DND-41 (cell line): ENCODE data around the gene TPRG1.

Experiments
- ATAC-seq: fragments of 200-7000 bp; cut with Tn5 transposase; 3 replicates; pipeline ENCODE4 v1.9.1; 2021; ENCODE audit warnings: low read depth; ENCODE audit not compliant: insufficient read depth
- DNase-seq: peaks from one replicate; pipeline ENCODE4 v3.0.0-alpha.2; 2020
- H2AFZ ChIP-seq: 2 replicates; pipeline ENCODE4 v1.6.0; 2012; ENCODE audit warnings: low read depth, low read length
- H3K27ac ChIP-seq: 2 replicates; pipeline ENCODE4 v1.5.1; 2012; ENCODE audit warnings: low read length, inconsistent platforms
- H3K27me3 ChIP-seq: fragments of 200-600 bp; sonication (generic); 2 replicates; pipeline ENCODE4 v1.6.0; 2012; ENCODE audit warnings: low read length, mild to moderate bottlenecking, inconsistent platforms; ENCODE audit not compliant: insufficient read depth, poor library complexity
- H3K36me3 ChIP-seq: 2 replicates; pipeline ENCODE4 v1.5.1; 2012; ENCODE audit warnings: low read length, inconsistent platforms; ENCODE audit not compliant: insufficient read depth
- H3K4me1 ChIP-seq: 2 replicates; pipeline ENCODE4 v1.5.1; 2012; ENCODE audit warnings: mild to moderate bottlenecking, low read length; ENCODE audit not compliant: insufficient read depth
- H3K4me2 ChIP-seq: 2 replicates; pipeline ENCODE4 v1.6.0; 2012; ENCODE audit warnings: mild to moderate bottlenecking, moderate library complexity, low read length, inconsistent platforms; ENCODE audit not compliant: insufficient read depth
- H3K4me3 ChIP-seq, 2 experiments: fragments of 200-600 bp in 1 of 2; shearing (Covaris generic) in 1 of 2; 2 replicates each; pipeline ENCODE4 v1.5.1; 2012 to 2016; ENCODE audit warnings: inconsistent platforms in 2 of 2, low read length in 2 of 2, mild to moderate bottlenecking in 2 of 2, low read depth in 1 of 2, moderate library complexity in 1 of 2
- H3K79me2 ChIP-seq: 2 replicates; pipeline ENCODE4 v1.6.0; 2012; ENCODE audit warnings: low read length, inconsistent platforms; ENCODE audit not compliant: insufficient read depth
- H3K9ac ChIP-seq: 2 replicates; pipeline ENCODE4 v1.6.0; 2012; ENCODE audit warnings: low read depth, mild to moderate bottlenecking, inconsistent platforms, low read length, moderate library complexity
- H3K9me3 ChIP-seq: 2 replicates; pipeline ENCODE4 v1.5.1; 2012; ENCODE audit warnings: low read length, moderate library complexity, mild to moderate bottlenecking, inconsistent platforms; ENCODE audit not compliant: insufficient read depth, severe bottlenecking
- H4K20me1 ChIP-seq: 2 replicates; pipeline ENCODE4 v1.6.0; 2012; ENCODE audit warnings: low read length; ENCODE audit not compliant: insufficient read depth
- CTCF ChIP-seq: IDR thresholded peaks from 2 replicates; pipeline ENCODE4 v1.5.1; 2012; ENCODE audit warnings: borderline replicate concordance, low read length, moderate library complexity, mild to moderate bottlenecking; ENCODE audit not compliant: poor library complexity, severe bottlenecking; ENCODE audit errors: extremely low read depth
- EZH2 ChIP-seq: IDR thresholded peaks from 3 replicates; pipeline ENCODE4 v1.6.1; 2012; ENCODE audit warnings: borderline replicate concordance, low read depth, mild to moderate bottlenecking, moderate library complexity, low read length, inconsistent platforms; ENCODE audit not compliant: severe bottlenecking

Gene TPRG1

GRCh38 chr3:189202106-189202505 lies 30.3 kb downstream of the TPRG1 start:
- no peaks in the 10 kb centered on the region for H4K20me1 ChIP-seq
- no peaks in the 10 kb centered on the region for H3K79me2 ChIP-seq
- no peak overlapping the region for H3K4me2 ChIP-seq
- H3K27me3 ChIP-seq: peaks cover 14% of the 10 kb centered on the region
- no peaks in the 10 kb centered on the region for H3K36me3 ChIP-seq
- ATAC-seq (no peak), DNase-seq (no peak)
- H3K27ac ChIP-seq: no peak overlapping the region
- no peak overlapping the region for H2AFZ ChIP-seq
- H3K4me3 ChIP-seq: no peak overlapping the region
- no peak overlapping the region for H3K9ac ChIP-seq
- no peaks in the 10 kb centered on the region for H3K9me3 ChIP-seq
- H3K4me1 ChIP-seq: no peaks in the 10 kb centered on the region
- TF ChIP-seq CTCF (no peak), EZH2 (no peak)

GRCh38 chr3:189202583-189202982 lies 30.8 kb downstream of the TPRG1 start:
- no peak overlapping the region for H3K4me3 ChIP-seq
- no peaks in the 10 kb centered on the region for H3K36me3 ChIP-seq
- no peak overlapping the region for H2AFZ ChIP-seq
- H3K4me1 ChIP-seq: no peaks in the 10 kb centered on the region
- H3K79me2 ChIP-seq: no peaks in the 10 kb centered on the region
- no peaks in the 10 kb centered on the region for H4K20me1 ChIP-seq
- peaks cover 15% of the 10 kb centered on the region for H3K27me3 ChIP-seq
- ATAC-seq (no peak), DNase-seq (no peak)
- H3K27ac ChIP-seq: no peak overlapping the region
- TF ChIP-seq EZH2 (no peak), CTCF (no peak)
- no peak overlapping the region for H3K9ac ChIP-seq
- no peak overlapping the region for H3K4me2 ChIP-seq
- no peaks in the 10 kb centered on the region for H3K9me3 ChIP-seq

- DNase-seq (no peak), ATAC-seq (no peak; the same call in 2 of the 3 replicates)
- H4K20me1 ChIP-seq: no peaks in the 10 kb centered on the region
- H3K4me3 ChIP-seq: no peak overlapping the region
- no peaks in the 10 kb centered on the region for H3K79me2 ChIP-seq
- no peak overlapping the region for H2AFZ ChIP-seq
- TF ChIP-seq CTCF: no peak
- TF ChIP-seq EZH2: no peak
- no peaks in the 10 kb centered on the region for H3K4me1 ChIP-seq
- no peaks in the 10 kb centered on the region for H3K36me3 ChIP-seq
- H3K4me2 ChIP-seq: no peak overlapping the region
- H3K9me3 ChIP-seq: no peaks in the 10 kb centered on the region
- H3K27ac ChIP-seq: no peak overlapping the region
- H3K9ac ChIP-seq: no peak overlapping the region
- H3K27me3 ChIP-seq: peaks cover 25% of the 10 kb centered on the region
Measured at GRCh38 chr3:189204167-189204866, 32.5 kb downstream of the TPRG1 start.
